Fibroblast of skin of right biceps (primary cell): ENCODE measurements around the gene TNFRSF1A.

ENCODE experiments used
- DNase-seq: peaks from one replicate; pipeline ENCODE4 v3.0.0-alpha.2; 2013

TNFRSF1A gene

GRCh38 chr12:6341417-6342139, at the start of gene TNFRSF1A:
Gene TNFRSF1A (minus strand): TSS chr12:6342076. CDS start chr12:6341814, 262 bp downstream.
- DNase-seq, result peak; percentile 83

DNA sequence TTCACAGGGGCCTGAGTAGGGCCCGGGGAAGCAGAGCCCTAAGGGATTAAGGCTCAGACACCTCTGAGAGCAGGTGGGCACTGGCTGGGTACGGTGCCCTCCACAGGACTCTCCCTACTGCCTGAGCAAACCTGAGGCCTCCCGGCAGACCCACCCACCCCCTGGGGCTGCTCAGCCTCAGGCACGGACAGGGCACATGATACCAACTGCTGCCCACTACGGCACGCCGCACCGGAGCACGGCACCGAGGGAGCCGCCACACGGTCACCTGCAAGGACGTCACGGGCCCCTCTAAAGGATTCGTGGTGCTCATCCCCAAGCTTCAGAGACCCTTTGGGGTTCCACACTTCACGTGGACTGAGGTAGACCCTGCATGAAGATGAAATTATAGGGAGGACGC, 49.1 kb upstream of the TNFRSF1A start:
- no peak for DNase-seq

DNA sequence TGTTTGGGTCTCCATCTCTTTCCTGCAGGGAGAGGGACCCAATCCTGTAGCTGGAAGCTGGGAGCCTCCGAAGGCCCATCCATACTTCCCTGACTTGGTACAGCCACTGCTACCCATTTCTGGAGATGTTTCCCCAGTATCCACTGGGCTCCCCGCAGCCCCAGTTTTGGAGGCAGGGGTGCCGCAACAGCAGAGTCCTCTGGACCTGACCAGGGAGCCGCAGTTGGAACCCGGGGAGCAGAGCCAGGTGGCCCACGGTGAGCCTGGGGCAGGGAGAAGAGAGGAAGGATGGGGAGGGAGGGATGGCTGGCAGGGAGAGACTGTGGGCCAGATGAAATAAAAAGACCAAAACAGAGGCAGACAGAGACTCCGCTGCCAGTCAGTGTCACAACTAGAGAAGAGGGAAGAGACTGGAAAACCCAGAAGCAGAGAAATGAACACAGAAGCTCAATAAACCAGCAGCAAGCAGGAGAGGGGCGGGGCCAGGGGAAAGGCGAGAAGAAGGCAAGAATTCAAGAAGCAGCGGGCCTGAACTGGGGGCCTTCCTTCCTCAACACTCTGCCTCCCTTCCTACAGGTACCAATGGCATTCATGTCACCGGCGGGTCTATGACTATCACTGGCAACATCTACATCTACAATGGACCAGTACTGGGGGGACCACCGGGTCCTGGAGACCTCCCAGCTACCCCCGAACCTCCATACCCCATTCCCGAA, 48.4 kb upstream of the TNFRSF1A start:
- DNase-seq, result no peak

- DNase-seq, result no peak
These were observed 45.7 kb upstream of the TNFRSF1A start for GRCh38 chr12:6387541-6387940.

- DNase-seq, result no peak
These were observed 44.6 kb upstream of the TNFRSF1A start for GRCh38 chr12:6386491-6386890.

GRCh38 chr12:6386038-6386437, 44.2 kb upstream of the TNFRSF1A start:
- DNase-seq, result no peak

DNA sequence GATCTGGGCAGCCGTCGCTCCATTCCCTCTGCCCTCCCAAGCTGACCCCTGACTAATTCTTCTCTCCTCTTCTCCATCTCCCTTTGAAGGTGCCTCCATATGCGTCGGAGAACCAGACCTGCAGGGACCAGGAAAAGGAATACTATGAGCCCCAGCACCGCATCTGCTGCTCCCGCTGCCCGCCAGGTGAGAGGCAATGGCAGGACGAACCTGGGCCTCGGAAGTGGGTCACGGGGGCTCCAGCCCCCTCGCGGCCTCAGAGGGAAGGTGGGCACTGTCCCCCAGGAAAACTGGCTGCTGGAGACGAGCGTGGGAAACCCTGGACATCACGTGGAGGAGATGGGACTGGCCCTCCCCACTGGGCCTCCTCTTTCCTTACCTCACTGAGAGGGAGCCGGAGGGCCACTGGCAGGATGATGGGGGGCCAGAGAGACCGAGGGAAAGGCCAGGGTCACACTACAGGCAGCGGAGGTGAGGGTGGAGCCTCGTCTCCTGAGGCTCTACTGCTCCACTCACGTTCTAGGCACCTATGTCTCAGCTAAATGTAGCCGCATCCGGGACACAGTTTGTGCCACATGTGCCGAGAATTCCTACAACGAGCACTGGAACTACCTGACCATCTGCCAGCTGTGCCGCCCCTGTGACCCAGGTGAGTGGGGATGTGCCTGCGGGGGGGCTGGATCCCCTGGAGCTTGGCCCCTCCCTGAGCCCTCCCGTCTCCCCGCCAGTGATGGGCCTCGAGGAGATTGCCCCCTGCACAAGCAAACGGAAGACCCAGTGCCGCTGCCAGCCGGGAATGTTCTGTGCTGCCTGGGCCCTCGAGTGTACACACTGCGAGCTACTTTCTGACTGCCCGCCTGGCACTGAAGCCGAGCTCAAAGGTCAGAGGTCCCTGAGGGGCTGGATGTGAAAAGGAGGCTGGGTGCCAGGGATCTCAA, 42.9 kb upstream of the TNFRSF1A start:
- no peak for DNase-seq

DNA sequence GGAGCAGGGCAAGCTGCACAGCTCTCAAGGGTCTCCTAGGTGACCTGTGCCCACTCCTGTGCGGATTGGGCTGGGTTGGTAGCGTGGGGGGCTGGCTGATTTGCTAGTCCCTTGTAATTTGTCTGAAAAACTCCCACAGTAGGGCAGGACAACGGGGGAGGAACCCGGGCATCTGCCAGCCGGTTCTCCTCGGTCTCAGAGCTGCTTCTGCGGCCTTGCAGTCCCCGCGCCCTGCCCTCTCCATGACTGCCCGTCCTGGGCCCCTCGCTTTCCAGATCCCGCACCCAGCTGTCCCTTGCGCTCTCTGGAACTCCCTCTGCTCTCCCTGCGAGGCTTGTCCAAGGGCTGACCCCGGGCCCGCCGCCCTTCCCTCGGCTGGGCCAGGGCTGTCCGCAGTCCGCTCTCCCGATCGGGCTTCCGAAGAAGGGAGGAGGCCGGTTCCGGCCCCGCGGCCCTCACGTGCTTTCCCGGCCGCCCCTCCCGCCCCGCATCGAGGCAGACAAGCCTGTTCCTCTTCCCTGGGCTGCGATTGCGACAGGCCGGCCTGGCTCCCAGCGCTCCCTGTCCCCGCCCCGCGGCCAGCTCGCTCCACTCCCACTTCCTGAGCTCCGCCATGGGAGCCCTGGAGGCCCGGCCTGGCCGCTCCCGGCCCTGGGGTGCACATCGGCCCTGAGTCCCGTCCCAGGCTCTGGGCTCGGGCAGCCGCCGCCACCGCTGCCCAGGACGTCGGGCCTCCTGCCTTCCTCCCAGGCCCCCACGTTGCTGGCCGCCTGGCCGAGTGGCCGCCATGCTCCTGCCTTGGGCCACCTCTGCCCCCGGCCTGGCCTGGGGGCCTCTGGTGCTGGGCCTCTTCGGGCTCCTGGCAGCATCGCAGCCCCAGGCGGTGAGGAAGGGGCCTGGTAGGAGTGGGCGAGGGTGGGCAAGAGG, 42.0 kb upstream of the TNFRSF1A start, which contains the start of gene LTBR:
TSS of gene LTBR (plus strand) at position 591 of the 927 bp plus-strand sequence. CDS start at position 788, 197 bp downstream.
- DNase-seq, result peak; percentile 93

GRCh38 chr12:6382982-6383381, 41.1 kb upstream of the TNFRSF1A start:
- no peak for DNase-seq

DNA sequence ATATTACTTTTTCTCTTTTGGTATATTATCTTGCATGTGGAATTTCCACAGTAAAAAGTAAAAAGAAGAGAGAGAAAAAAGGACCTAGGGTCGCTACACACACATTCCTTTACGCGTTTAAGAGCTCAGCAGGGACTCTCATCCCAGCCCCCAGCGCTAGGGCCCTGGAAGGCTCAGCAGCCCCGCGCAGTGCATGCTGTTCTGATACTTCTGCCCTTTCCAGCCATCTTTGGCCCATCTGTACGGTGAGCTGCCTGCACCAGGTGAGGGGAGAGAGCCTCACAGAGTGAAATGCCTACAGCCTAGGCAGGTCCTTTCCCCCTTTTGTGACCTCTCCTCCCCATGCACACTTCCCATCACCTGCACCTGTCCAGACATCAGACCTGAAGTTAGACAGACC, 40.5 kb upstream of the TNFRSF1A start:
- no peak for DNase-seq

GRCh38 chr12:6380141-6381121, 38.6 kb upstream of the TNFRSF1A start:
- peak; percentile 48 for DNase-seq

GRCh38 chr12:6378709-6379472, 37.0 kb upstream of the TNFRSF1A start:
- DNase-seq, result no peak

DNA sequence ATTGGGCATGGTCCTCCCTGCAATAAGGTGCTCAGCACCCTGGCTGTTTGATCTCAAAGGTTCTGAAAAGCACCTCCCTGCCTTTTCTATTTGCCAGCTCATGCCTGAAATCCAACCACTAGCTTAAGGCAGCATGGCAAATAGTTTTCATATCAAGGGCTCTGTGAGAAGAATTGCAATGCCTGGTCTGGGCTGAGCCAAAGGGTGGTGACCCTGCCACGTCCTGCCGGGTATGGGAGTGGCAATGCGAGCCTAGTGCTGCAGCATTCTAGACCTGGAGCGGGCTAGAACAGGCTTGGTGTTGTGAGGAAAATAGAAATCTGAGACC, 35.8 kb upstream of the TNFRSF1A start:
- no peak for DNase-seq

DNA sequence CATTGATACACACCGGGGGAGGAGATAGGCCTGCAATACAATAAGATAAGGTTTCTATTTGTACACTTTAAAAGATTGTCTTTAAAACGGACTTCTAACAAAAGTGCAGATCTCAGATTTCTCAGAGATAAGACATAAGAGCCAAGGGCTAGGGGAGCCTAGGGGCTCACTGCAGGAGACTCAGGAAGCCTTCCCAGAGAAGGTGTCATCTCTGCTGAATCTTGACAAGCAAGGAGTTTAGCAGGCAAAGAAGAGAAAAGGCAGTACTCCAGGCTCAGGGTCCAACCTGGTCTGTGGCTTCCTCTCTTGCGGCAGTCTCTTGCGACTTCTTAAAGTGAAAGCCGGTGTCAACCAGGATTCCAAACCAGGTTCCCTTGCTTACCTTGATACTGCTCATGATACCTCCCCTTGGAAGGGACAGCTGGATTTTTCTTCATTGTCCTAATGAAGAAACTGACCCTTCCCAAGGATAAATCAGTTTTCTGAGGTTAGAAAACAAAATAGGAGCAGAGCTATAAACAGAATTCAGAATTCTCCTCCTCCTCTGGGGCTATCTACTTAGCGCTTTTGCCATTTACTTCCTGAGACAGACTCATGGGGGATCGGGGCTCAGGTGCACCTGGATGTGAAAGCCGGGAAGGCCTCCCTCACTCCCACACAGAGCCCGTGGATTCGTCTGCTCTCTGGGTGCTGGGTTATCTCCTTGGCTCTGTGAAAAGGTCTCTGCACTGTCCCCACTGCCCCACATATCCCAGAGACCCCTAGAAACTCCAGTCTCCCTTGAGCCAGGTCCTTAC, 35.2 kb upstream of the TNFRSF1A start:
- DNase-seq, result no peak

DNA sequence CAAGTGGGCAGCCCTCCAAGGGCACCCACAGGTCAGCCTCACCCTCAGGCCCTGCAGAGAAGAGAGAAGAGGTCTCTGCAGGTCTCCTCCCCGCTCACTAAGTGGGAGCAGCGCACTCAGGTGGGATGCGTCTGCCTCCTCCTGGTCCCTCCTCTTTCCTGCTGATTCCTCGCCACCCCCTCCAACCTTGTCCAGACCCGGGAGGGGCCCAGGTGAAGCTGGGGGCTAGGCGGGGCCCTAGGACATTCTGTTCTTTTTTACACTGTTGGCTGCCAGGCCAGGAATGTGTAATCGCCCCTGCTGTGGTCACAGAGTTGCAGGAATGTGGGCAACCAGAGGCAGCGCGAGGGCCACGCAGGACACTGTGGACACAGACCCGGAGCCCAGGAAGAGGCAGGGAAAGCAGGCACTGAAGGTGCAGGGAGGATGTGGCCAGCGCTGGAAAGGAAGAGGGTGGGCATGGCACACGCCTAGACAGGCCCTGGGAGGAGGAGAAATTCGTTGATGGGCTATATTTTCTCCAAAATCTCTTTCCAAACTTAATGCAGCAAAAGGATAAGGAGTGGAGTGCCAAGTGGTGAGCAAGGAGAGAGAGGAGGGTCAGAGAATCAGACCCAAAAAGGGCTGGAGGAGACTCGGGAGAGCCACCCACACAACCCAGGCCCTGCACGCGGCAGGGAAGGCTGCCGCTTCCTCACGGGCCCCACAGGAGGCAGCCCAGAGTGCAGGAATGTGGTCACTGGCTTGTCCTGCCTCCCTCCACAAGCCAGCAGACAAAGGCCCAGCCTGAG, 34.4 kb upstream of the TNFRSF1A start:
- peak; percentile 58 for DNase-seq

DNA sequence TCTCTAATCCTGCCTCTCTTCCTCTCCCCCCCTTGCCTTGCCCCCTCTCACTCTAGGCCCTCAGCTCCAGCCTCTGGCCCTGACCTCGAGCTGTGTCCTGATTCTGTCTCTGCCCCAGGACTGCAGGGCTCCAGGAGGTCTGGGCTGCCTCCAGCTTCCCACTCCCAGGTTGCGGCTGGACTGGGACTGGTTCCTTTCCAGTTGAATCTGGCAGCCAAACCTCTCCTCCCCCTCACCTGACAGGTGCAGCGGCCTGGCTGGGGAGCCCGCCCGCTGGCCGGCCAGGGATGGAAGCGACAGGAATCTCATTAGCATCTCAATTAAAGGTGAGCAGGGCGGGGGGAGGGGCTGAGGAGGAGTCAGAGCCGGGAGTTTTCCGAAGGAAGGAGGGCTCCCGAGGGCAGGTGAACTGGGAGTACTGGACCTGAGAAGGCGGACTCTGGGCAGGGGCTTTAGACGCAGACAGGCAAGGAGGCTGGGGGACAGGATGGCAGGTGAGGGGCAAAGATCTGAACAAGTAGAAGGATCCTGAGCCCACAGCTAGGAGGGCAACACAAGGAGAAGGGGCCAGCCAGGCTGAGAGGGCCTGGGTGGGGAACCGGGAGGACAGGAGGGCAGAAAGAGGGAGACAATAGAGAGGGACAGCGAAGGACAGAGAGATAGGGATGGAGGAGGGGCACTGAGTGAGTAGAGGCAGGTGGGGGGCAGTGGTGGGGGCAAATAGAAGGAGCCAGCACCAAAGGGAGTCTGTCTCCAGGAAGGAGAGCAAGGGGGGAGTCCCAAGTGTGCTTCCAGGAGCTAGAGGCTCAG, 33.6 kb upstream of the TNFRSF1A start, which contains the start of gene SCNN1A:
TSS of gene SCNN1A (minus strand) at position 295 of the 810 bp plus-strand sequence. CDS start 780 bp downstream, outside the sequence.
- DNase-seq, result no peak

DNA sequence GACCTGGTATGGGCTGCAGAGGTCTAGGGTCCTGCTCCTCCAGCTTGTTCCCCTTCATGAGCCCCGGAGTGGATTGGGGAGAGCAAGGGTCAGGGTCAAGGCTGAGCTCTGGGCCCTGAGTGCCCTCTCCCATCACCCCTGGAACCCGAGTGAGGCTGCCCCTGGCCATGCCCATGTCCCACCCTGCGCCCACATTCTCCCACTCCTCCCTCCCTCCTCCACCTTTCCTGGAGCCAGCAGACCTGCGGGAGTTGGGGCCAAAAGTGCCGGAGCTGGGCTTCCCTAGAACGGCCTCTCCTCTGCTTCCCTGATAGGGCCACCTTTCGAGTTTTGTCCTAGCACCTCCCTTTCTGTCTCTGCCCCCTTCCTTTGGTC, 32.9 kb upstream of the TNFRSF1A start:
- no peak for DNase-seq
